IPS DF 19.7 (cell line): ENCODE measurements around the gene CHRND.
"Not testable (repeated sequence)": the region's sequence is repeated elsewhere in the genome, so short reads cannot be mapped to it uniquely, and the experiment has no call there.

Experiments used
- DNase-seq: peaks from one replicate; pipeline ENCODE4 v3.0.0-alpha.2; 2013; ENCODE audit warnings: low read depth, low spot score

The CHRND gene

DNA sequence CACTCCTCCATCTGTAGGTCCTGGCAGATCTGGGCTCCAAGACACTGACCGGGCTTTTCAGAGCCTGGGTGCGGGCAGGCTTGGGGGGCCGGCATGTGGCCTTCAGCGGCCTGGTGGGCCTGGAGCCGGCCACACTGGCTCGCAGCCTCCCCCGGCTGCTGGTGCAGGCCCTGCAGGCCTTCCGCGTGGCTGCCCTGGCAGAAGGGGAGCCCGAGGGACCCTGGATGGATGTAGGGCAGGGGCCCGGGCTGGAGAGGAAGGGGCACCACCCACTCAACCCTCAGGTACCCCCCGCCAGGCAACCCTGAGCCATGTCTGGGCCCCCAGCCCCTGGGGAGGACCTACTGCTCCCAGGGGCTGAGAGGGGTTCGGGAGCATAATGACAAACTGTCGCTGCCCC lies 761 bp upstream of the CHRND start:
- DNase-seq: no peak

DNA sequence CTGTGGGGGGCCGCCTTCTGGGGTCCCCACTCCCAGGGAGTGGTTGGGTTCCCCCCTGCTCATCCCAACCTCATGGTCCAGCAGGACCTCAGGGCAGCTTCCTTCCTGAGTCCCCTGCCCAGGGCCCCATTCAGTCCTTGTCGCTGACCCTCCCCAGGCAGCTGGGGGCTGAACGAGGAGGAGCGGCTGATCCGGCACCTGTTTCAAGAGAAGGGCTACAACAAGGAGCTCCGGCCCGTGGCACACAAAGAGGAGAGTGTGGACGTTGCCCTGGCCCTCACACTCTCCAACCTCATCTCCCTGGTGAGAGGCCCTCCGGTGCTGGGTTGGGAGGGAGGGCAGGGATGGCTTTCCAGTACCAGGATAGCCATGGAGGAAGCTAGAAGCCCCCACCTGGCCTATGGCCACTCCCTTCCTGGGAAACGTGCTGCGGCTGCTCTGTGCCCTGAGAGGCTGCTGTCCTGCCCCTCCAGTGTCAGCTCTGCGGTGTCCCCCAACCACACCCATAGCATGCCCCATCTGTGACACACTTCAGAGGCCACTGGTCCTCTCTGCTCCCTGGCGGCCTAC lies 497 bp downstream of the CHRND start:
- DNase-seq: no peak

DNA sequence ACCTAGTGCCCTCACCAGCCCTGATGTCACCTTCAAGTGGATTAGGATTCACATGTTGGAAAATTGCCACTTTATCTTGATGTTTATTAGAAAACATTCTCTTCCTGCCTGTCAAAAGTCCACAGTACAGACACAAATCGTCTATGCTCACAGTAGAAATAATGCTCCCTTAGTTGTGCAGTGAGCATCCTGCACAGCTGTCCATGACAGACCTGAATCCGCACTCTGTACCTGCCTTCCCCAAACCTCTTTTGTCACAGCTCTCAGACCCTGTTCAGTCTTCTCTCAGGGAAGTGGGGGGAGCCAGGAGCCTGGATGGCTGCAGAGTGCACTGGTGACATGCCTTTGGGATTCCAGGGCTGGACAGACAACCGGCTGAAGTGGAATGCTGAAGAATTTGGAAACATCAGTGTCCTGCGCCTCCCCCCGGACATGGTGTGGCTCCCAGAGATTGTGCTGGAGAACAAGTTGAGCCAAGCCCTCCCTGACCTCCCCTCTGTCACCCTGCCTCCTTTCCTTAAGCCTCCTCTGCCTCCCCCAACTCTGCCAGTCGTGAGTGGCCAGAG lies 2.0 kb downstream of the CHRND start:
- DNase-seq: no peak

DNA sequence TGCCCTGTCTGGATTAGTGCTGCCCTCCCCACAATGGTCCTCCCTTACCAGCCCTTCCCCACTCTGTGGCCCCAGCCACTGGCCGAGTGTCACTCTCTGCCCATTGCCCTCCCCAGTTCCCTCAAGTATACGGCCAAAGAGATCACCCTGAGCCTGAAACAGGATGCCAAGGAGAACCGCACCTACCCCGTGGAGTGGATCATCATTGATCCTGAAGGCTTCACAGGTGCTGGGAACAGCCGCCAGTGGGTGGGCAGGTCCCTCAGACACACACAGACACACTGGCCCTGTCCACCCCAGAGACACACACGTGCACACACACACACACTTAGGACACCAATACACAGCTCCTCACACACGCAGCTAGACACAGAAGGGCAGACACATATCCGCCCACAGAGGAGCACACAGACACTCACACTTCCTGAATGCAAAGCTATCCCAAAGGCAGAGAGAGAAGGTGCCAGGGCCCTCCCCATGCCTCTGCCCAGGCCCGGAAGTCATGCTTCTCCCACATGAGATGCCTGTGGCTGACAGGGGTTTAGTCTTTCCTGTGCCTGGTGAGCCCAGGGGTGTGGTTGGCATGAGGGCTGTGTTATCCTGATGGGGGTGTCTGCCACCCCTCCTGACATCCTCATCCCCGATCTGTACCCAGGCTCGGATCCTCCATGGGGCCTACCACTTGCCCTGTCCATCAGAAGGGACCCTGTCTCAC lies 2.9 kb downstream of the CHRND start:
- no peak for DNase-seq

DNA sequence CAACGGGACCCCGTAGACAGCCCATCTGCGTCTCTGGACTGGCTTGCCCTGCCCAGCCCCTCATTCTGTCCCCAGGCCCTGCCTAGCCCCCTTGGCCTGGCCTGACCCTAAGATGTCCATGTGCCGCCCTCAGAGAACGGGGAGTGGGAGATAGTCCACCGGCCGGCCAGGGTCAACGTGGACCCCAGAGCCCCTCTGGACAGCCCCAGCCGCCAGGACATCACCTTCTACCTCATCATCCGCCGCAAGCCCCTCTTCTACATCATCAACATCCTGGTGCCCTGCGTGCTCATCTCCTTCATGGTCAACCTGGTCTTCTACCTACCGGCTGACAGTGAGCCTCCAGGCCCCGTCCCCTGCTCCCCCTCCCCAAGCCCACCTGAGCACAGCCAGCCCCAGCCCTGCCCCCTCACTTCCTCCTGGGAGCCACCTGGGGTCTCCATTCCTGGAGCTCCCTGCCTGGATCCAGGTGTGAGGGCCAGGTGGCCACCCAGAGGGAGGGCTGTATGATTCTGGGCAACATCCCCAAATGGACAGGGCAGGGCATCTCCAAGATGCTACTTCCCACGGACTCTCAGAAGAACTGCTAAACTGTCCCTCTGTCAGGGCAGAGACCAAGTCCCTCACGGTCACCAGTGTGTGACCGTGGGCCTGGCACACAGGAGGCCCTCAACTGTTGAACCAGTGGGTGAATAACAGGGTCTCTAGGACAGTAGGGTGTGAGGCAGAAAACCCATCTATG lies 4.0 kb downstream of the CHRND start:
- DNase-seq: no peak

DNA sequence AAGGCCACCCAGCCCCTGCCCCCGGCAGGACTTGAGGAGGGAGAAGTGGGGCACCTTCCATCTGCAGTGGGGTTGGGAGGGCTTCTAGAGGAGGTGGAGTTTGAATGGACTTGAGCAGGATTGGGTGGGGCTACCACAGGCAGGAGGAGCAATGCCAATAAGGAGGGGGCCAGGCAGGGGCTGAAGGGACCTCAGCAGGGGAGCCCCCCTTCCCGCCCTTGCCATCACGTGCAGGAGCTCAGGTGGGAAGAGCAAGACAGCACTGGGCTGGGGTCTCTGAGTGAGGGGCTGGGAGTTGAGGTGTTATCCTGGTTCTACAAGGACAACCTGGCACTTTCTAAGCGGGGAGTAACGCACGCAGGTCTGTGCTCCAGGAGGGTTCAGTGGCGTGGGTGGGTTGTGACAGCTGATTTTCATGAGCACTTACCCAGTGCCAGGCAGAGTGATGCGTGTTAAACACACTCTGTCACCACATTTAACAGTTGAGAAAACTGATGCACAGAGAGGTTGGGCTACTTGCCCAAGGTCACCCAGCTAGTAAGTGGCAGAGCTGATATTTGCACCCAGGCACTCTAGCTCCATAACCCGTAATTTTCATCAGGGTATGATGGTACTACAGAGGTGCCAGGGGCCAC lies 4.8 kb downstream of the CHRND start:
- no peak for DNase-seq

DNA sequence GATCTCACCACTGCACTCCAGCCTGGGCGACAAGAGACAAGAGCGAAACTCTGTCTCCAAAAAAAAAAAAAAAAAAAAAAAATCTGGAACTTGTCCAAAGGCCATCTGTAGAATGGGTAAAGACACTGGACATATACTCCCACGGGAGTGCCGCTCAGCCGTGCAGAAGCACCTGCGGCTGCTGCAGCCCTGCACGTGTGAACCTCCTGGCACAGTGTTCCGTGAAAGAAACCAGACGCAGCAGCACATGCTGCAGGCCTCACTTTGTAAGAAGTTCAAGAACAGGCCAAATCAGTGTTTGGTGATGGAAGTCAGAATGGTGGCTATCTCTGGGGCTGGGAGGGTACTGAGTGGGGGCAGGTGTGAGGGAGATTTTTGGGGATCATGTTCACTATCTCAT lies 6.5 kb downstream of the CHRND start:
- no peak for DNase-seq

DNA sequence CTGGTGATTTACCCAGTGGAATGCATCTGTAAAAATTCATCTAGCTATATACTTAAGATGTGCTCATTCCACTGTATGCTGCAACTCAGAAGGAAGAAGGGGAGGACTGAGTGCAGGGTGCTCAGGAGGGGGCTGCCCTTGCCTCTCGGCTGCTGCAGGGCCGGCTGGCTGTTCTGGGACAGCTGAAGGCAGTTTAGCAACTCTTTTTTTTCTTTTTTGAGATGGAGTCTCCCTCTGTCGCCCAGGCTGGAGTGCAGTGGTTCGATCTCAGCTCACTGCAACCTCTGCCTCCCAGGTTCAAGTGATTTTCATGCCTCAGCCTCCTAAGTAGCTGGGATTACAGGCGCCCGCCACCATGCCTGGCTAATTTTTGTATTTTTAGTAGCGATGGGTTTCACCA lies 6.9 kb downstream of the CHRND start:
- not testable (repeated sequence) for DNase-seq

DNA sequence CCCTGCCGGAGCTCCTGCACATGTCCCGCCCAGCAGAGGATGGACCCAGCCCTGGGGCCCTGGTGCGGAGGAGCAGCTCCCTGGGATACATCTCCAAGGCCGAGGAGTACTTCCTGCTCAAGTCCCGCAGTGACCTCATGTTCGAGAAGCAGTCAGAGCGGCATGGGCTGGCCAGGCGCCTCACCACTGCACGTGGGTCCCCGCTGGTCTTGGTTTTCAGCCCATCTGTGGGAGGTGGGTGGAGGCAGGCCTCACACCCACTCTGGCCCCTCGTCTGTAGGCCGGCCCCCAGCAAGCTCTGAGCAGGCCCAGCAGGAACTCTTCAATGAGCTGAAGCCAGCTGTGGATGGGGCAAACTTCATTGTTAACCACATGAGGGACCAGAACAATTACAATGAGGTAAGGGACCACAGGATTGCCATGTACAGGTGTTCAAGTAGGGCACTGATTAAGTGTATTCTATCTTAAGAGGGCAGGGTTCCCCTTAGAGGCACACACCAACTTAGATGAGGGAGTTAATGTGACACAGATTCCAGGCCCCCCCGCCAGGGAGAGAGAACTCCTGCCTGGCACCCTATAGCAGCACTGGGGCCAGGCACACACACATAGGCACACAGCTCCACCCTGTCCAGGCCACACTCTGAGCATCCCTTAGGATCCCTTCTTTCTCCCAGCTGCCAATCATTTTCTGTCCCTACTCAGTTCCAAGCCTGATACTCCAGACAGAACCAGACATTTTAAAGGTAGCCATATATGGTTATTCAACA lies 8.2 kb downstream of the CHRND start:
- DNase-seq: no peak

DNA sequence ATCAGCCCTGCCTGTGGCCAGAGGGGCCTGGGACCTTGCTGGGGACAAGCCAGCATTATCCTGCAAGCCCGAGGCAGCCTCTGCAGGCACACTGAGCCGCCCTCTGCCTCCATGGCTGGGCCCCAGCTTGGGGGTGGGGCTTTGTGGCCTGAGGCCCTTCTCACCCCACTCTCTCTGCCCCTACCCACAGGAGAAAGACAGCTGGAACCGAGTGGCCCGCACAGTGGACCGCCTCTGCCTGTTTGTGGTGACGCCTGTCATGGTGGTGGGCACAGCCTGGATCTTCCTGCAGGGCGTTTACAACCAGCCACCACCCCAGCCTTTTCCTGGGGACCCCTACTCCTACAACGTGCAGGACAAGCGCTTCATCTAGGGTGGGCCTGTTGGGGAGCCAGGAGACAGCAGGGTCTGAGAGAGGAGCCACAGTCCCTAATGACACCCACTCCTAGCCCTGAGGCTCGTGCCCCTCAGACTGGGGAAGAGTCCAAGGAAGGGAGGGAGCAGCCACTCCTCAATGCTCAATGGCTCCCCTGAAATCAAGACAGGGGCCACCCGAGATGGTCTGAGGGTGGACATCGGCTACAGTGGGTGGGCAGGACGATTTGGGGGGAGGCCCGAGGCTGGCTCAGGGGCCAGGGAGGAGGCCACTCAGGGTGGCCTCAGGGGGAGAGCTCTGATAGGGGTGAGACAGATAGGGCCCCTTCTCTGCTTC lies 9.1 kb downstream of the CHRND start:
- no peak for DNase-seq

DNA sequence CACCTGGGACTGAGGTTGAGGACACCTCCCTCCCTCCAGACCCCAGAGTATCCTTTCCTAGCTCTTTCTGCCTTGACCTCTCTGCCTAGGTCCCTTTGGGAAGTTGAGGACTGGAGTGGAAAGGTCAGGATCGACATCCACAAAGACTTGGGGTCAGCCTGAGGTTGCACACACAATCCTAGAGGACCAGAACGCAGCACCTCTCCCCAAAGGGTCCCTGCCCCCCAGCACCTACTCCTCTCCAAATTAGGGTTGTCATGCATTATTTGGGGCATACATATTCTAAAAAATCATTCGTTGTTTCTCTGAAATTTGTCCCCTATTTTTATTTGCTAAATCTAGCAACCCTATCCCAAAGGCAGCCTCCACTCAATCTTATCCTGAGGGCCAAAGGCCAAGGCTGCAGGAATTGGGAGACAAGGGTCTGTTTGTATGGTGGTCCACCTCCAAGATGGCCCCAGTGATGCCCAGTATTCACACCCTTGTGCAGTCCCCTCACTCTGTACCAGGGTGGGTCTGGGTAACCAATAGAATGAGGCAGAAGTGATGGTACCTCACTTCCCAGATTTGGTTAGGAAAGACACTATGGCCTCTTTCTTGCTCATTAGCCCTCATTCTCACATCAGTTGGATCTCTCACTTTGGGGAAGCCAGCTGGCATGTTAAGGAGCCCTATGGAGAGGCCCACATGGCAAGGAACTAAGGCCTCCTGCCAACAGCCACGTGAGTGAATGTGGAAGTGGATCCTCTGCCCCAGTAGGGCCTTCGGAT lies 10.0 kb downstream of the CHRND start:
- no peak for DNase-seq

DNA sequence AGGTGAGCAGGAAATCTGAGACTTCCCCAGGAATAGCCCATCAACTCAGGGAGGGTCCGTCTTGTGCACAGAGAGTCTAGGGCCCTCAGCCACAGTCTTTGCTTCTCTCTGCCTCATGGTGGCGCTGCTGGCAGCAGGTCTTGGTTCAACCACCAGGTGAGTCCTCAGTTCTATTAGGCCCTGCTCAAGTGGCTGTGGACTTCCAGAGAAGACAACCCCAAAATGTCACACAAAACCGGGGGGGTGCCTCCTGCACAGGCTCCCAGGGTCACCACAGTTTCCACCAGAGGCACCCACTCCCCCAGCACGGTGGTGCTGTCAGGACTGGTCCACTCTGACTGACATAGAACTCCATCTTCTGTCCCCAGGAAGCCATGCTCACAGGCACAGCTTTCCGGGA lies 11.1 kb downstream of the CHRND start:
- no peak for DNase-seq

DNA sequence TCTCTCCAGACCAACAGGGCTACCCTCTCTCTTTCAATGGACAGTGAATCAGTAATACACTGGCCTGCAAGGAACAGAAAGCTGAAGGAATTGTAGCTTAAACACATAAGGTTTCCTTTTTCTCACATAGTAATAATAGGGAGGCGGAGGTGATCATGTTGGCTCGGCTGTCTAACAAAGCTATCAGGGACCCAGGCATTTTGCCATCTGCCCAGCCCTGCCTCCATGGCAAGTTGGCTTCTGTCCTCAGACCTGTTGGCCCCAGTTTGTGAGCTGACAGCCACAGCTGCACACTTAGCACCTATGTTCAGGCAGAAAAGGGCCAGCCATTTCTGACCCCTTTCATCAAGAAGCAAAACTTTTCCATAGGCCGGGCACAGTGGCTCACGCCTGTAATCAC lies 11.5 kb downstream of the CHRND start:
- DNase-seq: no peak

DNA sequence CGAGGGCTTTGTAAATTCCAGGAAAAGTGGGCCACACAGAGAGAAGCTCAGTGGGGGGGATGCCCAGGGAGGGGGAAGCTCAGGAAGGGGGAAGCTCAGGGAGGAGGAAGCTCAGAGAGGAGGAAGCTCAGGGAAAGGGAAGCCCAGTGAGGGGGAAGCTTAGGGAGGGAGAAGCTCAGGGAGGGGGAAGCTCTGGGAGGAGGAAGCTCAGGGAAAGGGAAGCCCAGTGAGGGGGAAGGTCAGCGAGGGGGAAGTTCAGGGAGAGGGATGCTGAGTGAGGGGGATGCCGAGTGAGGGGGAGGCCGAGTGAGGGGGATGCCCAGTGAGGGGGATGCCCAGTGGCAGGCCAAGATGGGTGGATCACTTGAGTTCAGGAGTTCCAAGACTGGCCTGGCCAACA lies 12.7 kb downstream of the CHRND start:
- DNase-seq: no peak

DNA sequence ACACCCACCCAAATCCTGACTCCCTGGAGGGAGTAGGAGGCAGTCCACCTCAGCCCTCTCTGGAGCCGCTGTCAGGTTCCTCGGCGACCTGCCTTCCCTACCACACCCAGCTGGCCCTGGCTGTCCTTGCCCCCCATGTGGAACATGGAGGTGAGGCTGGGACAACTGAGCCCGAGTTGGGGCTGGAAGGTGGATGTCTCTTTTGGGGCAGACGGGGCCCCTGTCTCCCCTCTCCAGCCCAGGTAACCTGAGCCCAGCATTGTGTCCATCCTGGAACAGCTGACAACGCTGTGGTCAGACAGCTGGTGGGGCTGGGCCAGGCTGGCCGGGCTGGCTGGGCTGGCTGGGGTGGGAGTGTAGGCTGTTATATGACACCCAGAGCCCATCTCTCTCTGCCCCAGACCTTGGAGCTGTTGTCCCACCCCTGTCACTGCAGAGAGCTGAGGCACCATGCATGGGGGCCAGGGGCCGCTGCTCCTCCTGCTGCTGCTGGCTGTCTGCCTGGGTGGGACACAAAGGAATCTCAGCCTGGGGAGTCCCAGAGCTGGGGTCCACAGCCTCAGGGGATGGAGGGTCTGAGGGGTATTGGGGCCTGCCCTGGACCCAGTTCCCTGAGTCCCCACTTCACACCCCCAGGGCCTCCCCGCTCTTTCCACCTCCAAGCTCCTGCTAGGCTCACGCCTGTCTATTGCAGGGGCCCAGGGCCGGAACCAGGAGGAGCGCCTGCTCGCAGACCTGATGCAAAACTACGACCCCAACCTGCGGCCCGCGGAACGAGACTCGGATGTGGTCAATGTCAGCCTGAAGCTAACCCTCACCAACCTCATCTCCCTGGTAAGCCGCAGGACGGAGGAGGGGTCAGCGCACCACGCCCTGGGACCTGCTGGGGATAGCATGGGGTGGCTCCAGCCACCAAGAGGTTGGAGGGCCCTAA lies 13.6 kb downstream of the CHRND start, which contains the start of gene CHRNG:
TSS of gene CHRNG (plus strand) at position 395 of the 934 bp plus-strand sequence. CDS start at position 451, 56 bp downstream.
- DNase-seq: no peak

DNA sequence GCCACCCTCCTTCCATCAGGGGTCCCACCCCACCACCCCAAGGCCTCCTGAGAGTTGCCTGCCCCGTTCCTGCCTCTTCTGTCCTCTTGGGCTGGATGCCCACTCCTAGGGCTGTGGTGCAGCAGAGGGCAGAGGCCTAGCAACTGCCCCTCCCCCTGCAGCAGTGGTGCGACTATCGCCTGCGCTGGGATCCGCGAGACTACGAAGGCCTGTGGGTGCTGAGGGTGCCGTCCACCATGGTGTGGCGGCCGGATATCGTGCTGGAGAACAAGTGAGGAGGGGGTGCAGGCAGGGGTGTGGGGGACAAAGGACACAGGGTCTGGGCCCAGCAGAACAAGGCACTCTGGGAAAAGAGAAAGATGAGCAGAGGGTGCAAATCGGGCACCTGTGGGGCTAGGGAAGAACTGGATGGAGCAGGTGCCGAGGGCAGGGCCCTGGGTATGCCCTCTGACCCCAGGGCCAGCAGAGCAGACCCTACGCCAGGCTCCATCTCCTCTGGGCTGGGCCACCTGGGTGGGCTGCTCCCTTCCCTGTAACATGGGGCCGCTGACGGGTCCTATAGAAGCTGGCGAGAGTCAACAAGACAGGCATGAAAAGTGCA lies 14.6 kb downstream of the CHRND start:
- no peak for DNase-seq

DNA sequence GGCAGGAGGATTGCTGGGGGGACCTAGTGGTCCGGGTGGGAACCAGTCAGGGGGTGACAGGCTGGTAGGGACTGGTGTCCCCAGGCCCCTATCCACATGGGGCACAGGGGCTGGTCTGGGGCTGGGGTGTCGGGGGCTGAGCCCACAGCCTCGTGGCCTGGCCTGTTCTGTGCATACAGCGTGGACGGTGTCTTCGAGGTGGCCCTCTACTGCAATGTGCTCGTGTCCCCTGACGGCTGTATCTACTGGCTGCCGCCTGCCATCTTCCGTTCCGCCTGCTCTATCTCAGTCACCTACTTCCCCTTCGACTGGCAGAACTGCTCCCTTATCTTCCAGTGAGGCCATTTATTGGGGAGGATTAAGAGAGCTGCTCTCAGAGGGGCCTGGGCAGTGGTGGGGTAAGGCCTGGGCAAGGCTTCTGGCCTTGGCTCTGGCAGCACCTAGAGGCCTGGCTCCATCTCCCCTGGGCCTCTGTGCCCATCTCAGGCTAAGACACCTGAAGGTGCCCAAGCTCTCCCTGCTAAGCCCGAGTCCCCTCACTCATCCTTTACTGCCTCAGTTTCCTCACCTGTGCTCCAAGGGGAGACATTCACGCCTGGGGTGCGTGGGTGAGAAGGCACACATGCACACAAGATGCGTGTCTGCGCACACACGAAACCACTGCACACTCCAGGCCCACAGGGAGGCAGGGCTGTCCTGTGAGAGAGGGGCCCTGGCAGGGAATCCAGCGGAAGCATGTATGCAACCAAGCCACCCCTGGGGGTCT lies 15.4 kb downstream of the CHRND start:
- no peak for DNase-seq
